COR-L47 (cell line): ENCODE results near the gene LRCH3.
"Not testable (repeated sequence)": the region's sequence is repeated elsewhere in the genome, so short reads cannot be mapped to it uniquely, and the experiment has no call there.

ENCODE experiments used
- DNase-seq: peaks from one replicate; lab custom pipeline; 2025; lab: John Stamatoyannopoulos, UW

LRCH3 gene

GRCh38 chr3:197836244-197836643, 45.2 kb downstream of the LRCH3 start:
- no peak for DNase-seq

- no peak for DNase-seq
Observed at GRCh38 chr3:197837282-197837681, 46.2 kb downstream of the LRCH3 start.

GRCh38 chr3:197841789-197842188, 50.7 kb downstream of the LRCH3 start:
- DNase-seq = no peak

GRCh38 chr3:197846491-197846890, 55.4 kb downstream of the LRCH3 start:
- DNase-seq = no peak

- no peak for DNase-seq
Observed at GRCh38 chr3:197847866-197848401, 56.9 kb downstream of the LRCH3 start.

- no peak for DNase-seq
Observed at GRCh38 chr3:197854596-197855343, 63.7 kb downstream of the LRCH3 start.

- no peak for DNase-seq
Observed at GRCh38 chr3:197855571-197855970, 64.5 kb downstream of the LRCH3 start.

GRCh38 chr3:197856199-197856816, 65.3 kb downstream of the LRCH3 start:
- no peak for DNase-seq

- no peak for DNase-seq
Observed at GRCh38 chr3:197858133-197858532, 67.1 kb downstream of the LRCH3 start.

- no peak for DNase-seq
Observed at GRCh38 chr3:197858598-197858997, 67.5 kb downstream of the LRCH3 start.

GRCh38 chr3:197866035-197866434, 75.0 kb downstream of the LRCH3 start:
- DNase-seq = no peak

GRCh38 chr3:197873329-197873728, 82.3 kb downstream of the LRCH3 start:
- DNase-seq = no peak

GRCh38 chr3:197874064-197874463, 83.0 kb downstream of the LRCH3 start:
- DNase-seq = no peak

- no peak for DNase-seq
Observed at GRCh38 chr3:197874653-197875052, 83.6 kb downstream of the LRCH3 start.

- DNase-seq = no peak
Observed at GRCh38 chr3:197877902-197878301, 86.8 kb downstream of the LRCH3 start.

- no peak for DNase-seq
Observed at GRCh38 chr3:197878427-197878826, 87.4 kb downstream of the LRCH3 start.

- DNase-seq = no peak
Observed at GRCh38 chr3:197880491-197881269, 89.6 kb downstream of the LRCH3 start.

GRCh38 chr3:197881270-197881969, 90.4 kb downstream of the LRCH3 start:
- DNase-seq = no peak

GRCh38 chr3:197881970-197882338, 90.9 kb downstream of the LRCH3 start:
- DNase-seq = no peak

- DNase-seq = no peak
Observed at GRCh38 chr3:197882586-197882985, 91.5 kb downstream of the LRCH3 start.

- no peak for DNase-seq
Observed at GRCh38 chr3:197883541-197883940, 92.5 kb downstream of the LRCH3 start.

- DNase-seq = not testable (repeated sequence)
Observed at GRCh38 chr3:197884330-197884729, 93.3 kb downstream of the LRCH3 start.
